Measurements from ENCODE around the gene GMFB. TPM values are rescaled to one million over a fixed set of nuclear protein-coding genes. Genes with fewer than 3 reads are reported as not detected.

GMFB gene
- total and polyA plus RNA-seq, 2 donors (not counting 3 experiments of a cell fraction or from before 2014, with no cell fraction given), result 10.1 to 52.0 TPM

GRCh38 chr14:54535646-54536045, 46.9 kb upstream of the GMFB start:
- Histone ChIP-seq H3K9ac (replicated peaks; ENCODE audit: extremely low read depth, insufficient read depth, low read length) (no peak overlapping the region), H3K27me3 (ENCODE audit: control insufficient read depth in 2 of 2, insufficient read depth in 2 of 2, low read length in 2 of 2) (no peaks in the 10 kb centered on the region), H3K36me3 (ENCODE audit: control insufficient read depth in 2 of 2, extremely low read depth in 1 of 2, insufficient read depth in 2 of 2, low read length in 2 of 2) (peaks cover 2 to 3% of the 10 kb centered on the region in 2 experiments), H2AFZ (ENCODE audit: low read depth, low read length) (no peak overlapping the region), H3K27ac (ENCODE audit: insufficient read depth, low read depth, low read length) (no peak overlapping the region), H3K4me3 (replicated peaks in 1 of 3; ENCODE audit: insufficient read depth in 1 of 3, low read depth in 1 of 3, low read length in 3 of 3) (no peak overlapping the region), H3K79me2 (ENCODE audit: control insufficient read depth, insufficient read depth, low read length) (no peaks in the 10 kb centered on the region), H3K9me3 (replicated peaks; ENCODE audit: control insufficient read depth, insufficient read depth, low read length) (no peaks in the 10 kb centered on the region), H3K4me1 (ENCODE audit: control insufficient read depth, extremely low read depth, insufficient read depth, low read length) (no peaks in the 10 kb centered on the region), H3K9me1 (replicated peaks; ENCODE audit: control insufficient read depth, extremely low read depth, insufficient read depth, low read length) (no peaks in the 10 kb centered on the region), H4K20me1 (replicated peaks; ENCODE audit: control insufficient read depth, extremely low read depth, insufficient read depth, low read length) (no peaks in the 10 kb centered on the region), H3K4me2 (ENCODE audit: insufficient read depth, low read length) (no peak overlapping the region)
- dilution Hi-C loops (cut with MboI; ENCODE audit: extremely low pct_ligation_motif_present, low sequenced_read_pairs) (no loop called here), intact Hi-C loops (cut with micrococcal nuclease) (no loop called here)
- TF ChIP-seq MYC (IDR thresholded peaks at IDR 0.05; ENCODE audit: low read depth, low read length) (no peak), POLR2A (IDR thresholded peaks at IDR 0.05; ENCODE audit: low read depth, low read length) (no peak), FOS (IDR thresholded peaks at IDR 0.05; ENCODE audit: borderline replicate concordance, insufficient read depth, low read length) (no peak), POLR2AphosphoS5 (IDR thresholded peaks at IDR 0.05; ENCODE audit: insufficient read depth, low read depth, low read length) (no peak), EZH2 (IDR thresholded peaks at IDR 0.05; ENCODE audit: borderline replicate concordance, low read depth, low read length, severe bottlenecking) (no peak), CTCF (IDR thresholded peaks at IDR 0.05; ENCODE audit: extremely low read depth in 1 of 2, insufficient read depth in 1 of 2, low read depth in 1 of 2, low read length in 2 of 2) (no peak), JUN (IDR thresholded peaks at IDR 0.05; ENCODE audit: borderline replicate concordance, insufficient read depth, insufficient read length, low read depth) (no peak), GATA2 (IDR thresholded peaks at IDR 0.05; ENCODE audit: insufficient read depth, insufficient read length, low read depth, low read length) (no peak)
- TF ChIP-seq, protein P1, sequence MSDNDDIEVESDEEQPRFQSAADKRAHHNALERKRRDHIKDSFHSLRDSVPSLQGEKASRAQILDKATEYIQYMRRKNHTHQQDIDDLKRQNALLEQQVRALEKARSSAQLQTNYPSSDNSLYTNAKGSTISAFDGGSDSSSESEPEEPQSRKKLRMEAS (IDR thresholded peaks at IDR 0.05; ENCODE audit: insufficient read depth, insufficient read length), result no peak
- FAIRE-seq (no peak), DNase-seq (ENCODE audit: low read depth, low spot score) (no peak)
- no TSS peak for BruUV-seq (replicated peaks)
- ChIA-PET CTCF (interaction anchor here (1.6 kb wide), 1 partner anchor 29 kb away, joined by 5 read pairs; no protein-coding TSS in a partner anchor), POLR2A (no interaction called here)
